GM12878 (cell line): Measurements from ENCODE around the gene CRIM1. TPM values are rescaled to one million over a fixed set of nuclear protein-coding genes. Genes with fewer than 3 reads are reported as not detected.

ENCODE experiments used
- ATAC-seq: fragments of 200-7000 bp; cut with Tn5 transposase; 3 replicates; pipeline ENCODE4 v1.9.1; 2020; ENCODE audit warnings: mild to moderate bottlenecking, moderate library complexity
- BruUV-seq: library from RNA; stranded (reverse); fragments of 400-500 nt; replicated peaks from 2 replicates; lab custom pipeline; 2021; lab: Mats Ljungman, UMichigan
- CTCF ChIA-PET: fragments of 300-600 bp; sonication (Branson Sonifier 250); formaldehyde crosslinking; extraction: SDS; loops from one replicate; lab custom pipeline; 2021; ENCODE audit warnings: inconsistent platforms; lab: Yijun Ruan, JAX
- POLR2A ChIA-PET: fragments of 350-600 bp; formaldehyde crosslinking; extraction: SDS; loops from one replicate; lab custom pipeline; 2021; ENCODE audit warnings: inconsistent platforms; lab: Charles Lee
- RAD21 ChIA-PET: fragments of 300-600 bp; sonication (Branson Sonifier 250); formaldehyde crosslinking; loops from one replicate; lab custom pipeline; 2023; ENCODE audit warnings: antibody characterized with exemption; ENCODE audit not compliant: unreplicated experiment; lab: Charles Lee
- SMC1A ChIA-PET: fragments of 300-600 bp; sonication (Branson Sonifier 250); formaldehyde crosslinking; loops from one replicate; lab custom pipeline; 2023; ENCODE audit not compliant: unreplicated experiment, uncharacterized antibody; lab: Charles Lee
- DNase-seq: peaks from one replicate; pipeline ENCODE4 v3.0.0-alpha.2; 2011; ENCODE audit warnings: low read depth, low spot score
- FAIRE-seq: peaks from 3 replicates; lab custom pipeline; 2011; peaks lifted over from hg19 to GRCh38; lab: Jason Lieb, UNC
- H2AFZ ChIP-seq: 2 replicates; pipeline ENCODE4 v1.6.0; 2011; ENCODE audit warnings: low read depth, low read length, control low read depth; ENCODE audit not compliant: control insufficient read depth
- H3K27ac ChIP-seq: 2 replicates; pipeline ENCODE4 v1.5.1; 2011; ENCODE audit warnings: control low read depth; ENCODE audit not compliant: control insufficient read depth, insufficient read depth
- H3K27me3 ChIP-seq, 2 experiments: replicated peaks in 1 of 2; 2 replicates each; pipeline versions ENCODE4 v1.6.0 to v1.6.1; 2011; ENCODE audit warnings: low read length in 1 of 2; ENCODE audit not compliant: control insufficient read depth in 2 of 2, insufficient read depth in 2 of 2
- H3K36me3 ChIP-seq, 2 experiments: 2 replicates each; pipeline ENCODE4 v1.5.1; 2011; ENCODE audit warnings: low read length in 1 of 2; ENCODE audit not compliant: control insufficient read depth in 2 of 2, insufficient read depth in 2 of 2
- H3K4me1 ChIP-seq: 2 replicates; pipeline ENCODE4 v1.6.1; 2011; ENCODE audit warnings: mild to moderate bottlenecking, low read length, moderate library complexity, mixed read lengths; ENCODE audit not compliant: control insufficient read depth, insufficient read depth
- H3K4me2 ChIP-seq: 2 replicates; pipeline ENCODE4 v1.6.0; 2011; ENCODE audit warnings: control low read depth; ENCODE audit not compliant: control insufficient read depth, insufficient read depth
- H3K4me3 ChIP-seq: fragments of 200-600 bp; sonication (generic); 2 replicates; pipeline ENCODE4 v1.5.1; 2016
- H3K79me2 ChIP-seq: 2 replicates; pipeline ENCODE4 v1.6.0; 2011; ENCODE audit warnings: low read length; ENCODE audit not compliant: control insufficient read depth, insufficient read depth
- H3K9ac ChIP-seq: 2 replicates; pipeline ENCODE4 v1.8.0; 2011; ENCODE audit warnings: low read length, control low read depth, mixed read lengths; ENCODE audit not compliant: control insufficient read depth, insufficient read depth
- H3K9me3 ChIP-seq: replicated peaks from 3 replicates; pipeline ENCODE4 v1.5.1; 2011; ENCODE audit warnings: mild to moderate bottlenecking, low read length; ENCODE audit not compliant: control insufficient read depth, insufficient read depth
- H4K20me1 ChIP-seq: 2 replicates; pipeline ENCODE4 v1.6.0; 2011; ENCODE audit not compliant: control insufficient read depth, insufficient read depth
- FOXM1 ChIP-seq: IDR thresholded peaks from 2 replicates; pipeline ENCODE4 v1.6.1; 2012; ENCODE audit warnings: low read depth, mild to moderate bottlenecking, inconsistent platforms, low read length, moderate library complexity
- GATAD2B ChIP-seq: fragments of 450-650 bp; conservative IDR thresholded peaks from 2 replicates; pipeline ENCODE4 v1.6.1; 2017; ENCODE audit warnings: low read depth, mild to moderate bottlenecking, moderate library complexity
- MEF2A ChIP-seq: IDR thresholded peaks from 2 replicates; pipeline ENCODE4 v1.6.1; 2011; ENCODE audit warnings: low read depth, mild to moderate bottlenecking, low read length, moderate library complexity; ENCODE audit not compliant: insufficient read depth
- ZBTB33 ChIP-seq: fragments of 450-650 bp; IDR thresholded peaks from 2 replicates; pipeline ENCODE4 v1.6.1; 2017; ENCODE audit warnings: mild to moderate bottlenecking
- ZNF274 ChIP-seq: IDR thresholded peaks from one replicate; pipeline ENCODE4 v1.8.0; 2011; ENCODE audit not compliant: insufficient read length, insufficient read depth
- ZNF687 ChIP-seq: fragments of 450-650 bp; IDR thresholded peaks from 2 replicates; pipeline ENCODE4 v1.6.1; 2017; ENCODE audit warnings: mild to moderate bottlenecking, moderate library complexity
- WGBS: methylation state at CpG from one replicate; pipeline ENCODE4 v1.1.6; 2016; ENCODE audit warnings: low lambda C conversion rate; ENCODE audit not compliant: insufficient replicate concordance, insufficient coverage; ENCODE audit errors: missing lambda C conversion rate; 5-methylcytosine and 5-hydroxymethylcytosine counted together
- in situ Hi-C: fragments of 300-500 bp; cut with MboI; formaldehyde crosslinking; loops from 9 replicates; pipeline ENCODE4 v1.14.3; 2018; ENCODE audit warnings: mixed read lengths
- intact Hi-C: fragments of 100-400 bp; cut with micrococcal nuclease; formaldehyde crosslinking; loops from one replicate; pipeline ENCODE4 v1.14.2; 2022; ENCODE audit not compliant: unreplicated experiment
- polyA plus RNA-seq, 11 experiments: library from polyadenylated mRNA; depleted of rRNA in 4 of 11; unstranded in 6 of 11; stranded (reverse) in 5 of 11; fragments of >200 nt; fragmentation: Nextera tagmentation in 4 of 11; fragmentation: Illumina TruSeq in 1 of 11; extraction: Ambion mirVana in 4 of 11; extraction: Trizol in 1 of 11; gene quantifications; 1 replicate in 1 of 11; 2 replicates in 10 of 11; pipeline versions ENCODE4 v1.2.1 to v1.2.3, GENCODE V29; 2011 to 2016; ENCODE audit warnings: inconsistent platforms in 2 of 11, missing spikeins in 2 of 11, low read depth in 1 of 11
- total RNA-seq, 4 experiments: library from RNA; depleted of rRNA in 3 of 4; stranded (reverse); fragments of >200 nt in 3 of 4; fragmentation: Illumina TruSeq in 1 of 4; extraction: Trizol in 1 of 4; gene quantifications; 2 replicates each; pipeline versions ENCODE4 v1.2.1 to v1.2.3, GENCODE V29; 2013 to 2021

The CRIM1 gene
- total and polyA plus RNA-seq, 10 of the 15 experiments (the other 5 are each of a cell fraction or from before 2014, with no cell fraction given) = 0.42 to 7.4 (median 3.1) TPM

GRCh38 chr2:36596397-36596796, 240.8 kb downstream of the CRIM1 start (continued):
- no peak for TF ChIP-seq GATAD2B
- no peak for TF ChIP-seq ZNF687
- no peak for TF ChIP-seq MEF2A
- TF ChIP-seq ZBTB33 = no peak
- no peak for TF ChIP-seq FOXM1

GRCh38 chr2:36597003-36597531, 241.5 kb downstream of the CRIM1 start:
- Histone ChIP-seq H3K79me2 (peaks cover 17% of the 10 kb centered on the region), H3K27ac (peak overlapping the region; percentile 65; the same call in 1 of the 2 replicates), H2AFZ (peak overlapping the region; percentile 80), H3K27me3 (no peaks in the 10 kb centered on the region), H3K4me1 (no peaks in the 10 kb centered on the region), H3K9me3 (no peaks in the 10 kb centered on the region; the same call in 2 of the 3 replicates), H3K9ac (peak overlapping the region; percentile 67), H4K20me1 (no peaks in the 10 kb centered on the region), H3K4me2 (peak overlapping the region; percentile 70), H3K4me3 (peak overlapping the region; percentile 80), H3K36me3 (no peaks in the 10 kb centered on the region)
- ChIA-PET RAD21 (no interaction called here), SMC1A (interaction anchor here (0.9 to 1.0 kb wide), 2 partner anchors 8 to 69 kb away, joined by 3 read pairs; no protein-coding TSS in a partner anchor), POLR2A (no interaction called here), CTCF (no interaction called here)
- intact Hi-C loops (loop anchor here (2.0 kb wide), 1 partner anchor 66 kb away; no protein-coding TSS in a partner anchor), in situ Hi-C loops (no loop called here)
- TSS peak; percentile 65 for BruUV-seq
- WGBS = 46% methylated on average over 19 of the region's 19 CpGs
- DNase-seq (no peak), FAIRE-seq (no peak), ATAC-seq (no peak)
- 0 out of 2 replicates have a peak, but pooled peaks have one; percentile 3 for TF ChIP-seq MEF2A
- no peak for TF ChIP-seq ZNF274
